Breast epithelium (tissue), 3 donors: ENCODE measurements around the gene NIPSNAP2.

Experiments used
- POLR2A ChIP-seq: fragments of 450-650 bp; IDR thresholded peaks from one replicate; pipeline ENCODE4 v1.6.1; 2016; ENCODE audit warnings: antibody characterized with exemption, mild to moderate bottlenecking, moderate library complexity
- POLR2AphosphoS5 ChIP-seq, 3 donors: sonication (generic); formaldehyde crosslinking; IDR thresholded peaks; one replicate each; pipeline ENCODE4 v1.6.1; 2017; ENCODE audit warnings: antibody characterized with exemption in 3 of 3
- TF ChIP-seq, protein P1 (sequence below), 3 donors: fragments of 450-650 bp; IDR thresholded peaks; one replicate each; pipeline ENCODE4 v1.5.1; 2016 to 2017; ENCODE audit warnings: antibody characterized with exemption in 3 of 3, mild to moderate bottlenecking in 3 of 3, moderate library complexity in 3 of 3

DNA sequence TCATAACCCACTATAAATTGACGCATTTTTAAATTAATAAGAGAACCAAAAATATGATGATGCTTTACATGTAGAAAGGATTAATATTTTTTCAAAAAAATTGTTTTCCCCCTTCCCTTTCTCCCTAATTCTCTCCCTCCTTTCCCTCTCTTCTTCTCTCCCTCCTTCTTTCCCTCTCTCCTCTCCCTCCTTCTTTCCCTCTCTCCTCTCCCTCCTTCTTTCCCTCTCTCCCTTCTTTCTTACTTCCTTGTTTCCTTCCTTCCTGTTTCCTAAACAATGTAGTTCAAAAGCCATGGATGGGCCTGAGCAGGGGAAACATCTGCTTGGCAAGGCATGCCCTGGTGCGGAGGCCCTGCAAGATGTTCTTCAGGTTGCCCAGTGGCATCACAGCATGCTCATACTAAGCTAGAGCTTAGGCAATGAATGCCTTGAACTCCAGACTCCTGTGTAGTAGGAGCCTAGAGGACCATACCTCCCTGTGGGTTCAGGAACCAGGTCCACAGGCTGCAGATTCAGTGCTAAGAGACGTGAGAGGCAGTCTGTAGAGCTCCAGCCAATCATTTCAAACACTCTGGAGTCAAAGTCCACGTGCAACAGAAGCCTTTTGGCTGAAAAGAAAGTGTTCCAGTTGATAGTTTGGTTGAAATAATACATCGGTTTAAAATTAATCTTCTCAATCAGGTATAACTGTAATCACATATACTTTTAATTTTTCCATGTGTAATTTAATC, 32.8 kb upstream of the NIPSNAP2 start:
- TF ChIP-seq, protein P1, sequence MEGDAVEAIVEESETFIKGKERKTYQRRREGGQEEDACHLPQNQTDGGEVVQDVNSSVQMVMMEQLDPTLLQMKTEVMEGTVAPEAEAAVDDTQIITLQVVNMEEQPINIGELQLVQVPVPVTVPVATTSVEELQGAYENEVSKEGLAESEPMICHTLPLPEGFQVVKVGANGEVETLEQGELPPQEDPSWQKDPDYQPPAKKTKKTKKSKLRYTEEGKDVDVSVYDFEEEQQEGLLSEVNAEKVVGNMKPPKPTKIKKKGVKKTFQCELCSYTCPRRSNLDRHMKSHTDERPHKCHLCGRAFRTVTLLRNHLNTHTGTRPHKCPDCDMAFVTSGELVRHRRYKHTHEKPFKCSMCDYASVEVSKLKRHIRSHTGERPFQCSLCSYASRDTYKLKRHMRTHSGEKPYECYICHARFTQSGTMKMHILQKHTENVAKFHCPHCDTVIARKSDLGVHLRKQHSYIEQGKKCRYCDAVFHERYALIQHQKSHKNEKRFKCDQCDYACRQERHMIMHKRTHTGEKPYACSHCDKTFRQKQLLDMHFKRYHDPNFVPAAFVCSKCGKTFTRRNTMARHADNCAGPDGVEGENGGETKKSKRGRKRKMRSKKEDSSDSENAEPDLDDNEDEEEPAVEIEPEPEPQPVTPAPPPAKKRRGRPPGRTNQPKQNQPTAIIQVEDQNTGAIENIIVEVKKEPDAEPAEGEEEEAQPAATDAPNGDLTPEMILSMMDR (IDR thresholded peaks at IDR 0.05), result no peak
- no peak for TF ChIP-seq POLR2AphosphoS5 (IDR thresholded peaks at IDR 0.05)
- no peak for TF ChIP-seq POLR2A
